LNCAP (cell line): ENCODE data around the gene NSF.
"Not testable (repeated sequence)": the region's sequence is repeated elsewhere in the genome, so short reads cannot be mapped to it uniquely, and the experiment has no call there.

Source experiments
- TF ChIP-seq, protein P1 (sequence below): fragments of 450-650 bp; IDR thresholded peaks from 2 replicates; pipeline ENCODE4 v1.5.1; 2017; ENCODE audit warnings: mild to moderate bottlenecking

Gene NSF

DNA sequence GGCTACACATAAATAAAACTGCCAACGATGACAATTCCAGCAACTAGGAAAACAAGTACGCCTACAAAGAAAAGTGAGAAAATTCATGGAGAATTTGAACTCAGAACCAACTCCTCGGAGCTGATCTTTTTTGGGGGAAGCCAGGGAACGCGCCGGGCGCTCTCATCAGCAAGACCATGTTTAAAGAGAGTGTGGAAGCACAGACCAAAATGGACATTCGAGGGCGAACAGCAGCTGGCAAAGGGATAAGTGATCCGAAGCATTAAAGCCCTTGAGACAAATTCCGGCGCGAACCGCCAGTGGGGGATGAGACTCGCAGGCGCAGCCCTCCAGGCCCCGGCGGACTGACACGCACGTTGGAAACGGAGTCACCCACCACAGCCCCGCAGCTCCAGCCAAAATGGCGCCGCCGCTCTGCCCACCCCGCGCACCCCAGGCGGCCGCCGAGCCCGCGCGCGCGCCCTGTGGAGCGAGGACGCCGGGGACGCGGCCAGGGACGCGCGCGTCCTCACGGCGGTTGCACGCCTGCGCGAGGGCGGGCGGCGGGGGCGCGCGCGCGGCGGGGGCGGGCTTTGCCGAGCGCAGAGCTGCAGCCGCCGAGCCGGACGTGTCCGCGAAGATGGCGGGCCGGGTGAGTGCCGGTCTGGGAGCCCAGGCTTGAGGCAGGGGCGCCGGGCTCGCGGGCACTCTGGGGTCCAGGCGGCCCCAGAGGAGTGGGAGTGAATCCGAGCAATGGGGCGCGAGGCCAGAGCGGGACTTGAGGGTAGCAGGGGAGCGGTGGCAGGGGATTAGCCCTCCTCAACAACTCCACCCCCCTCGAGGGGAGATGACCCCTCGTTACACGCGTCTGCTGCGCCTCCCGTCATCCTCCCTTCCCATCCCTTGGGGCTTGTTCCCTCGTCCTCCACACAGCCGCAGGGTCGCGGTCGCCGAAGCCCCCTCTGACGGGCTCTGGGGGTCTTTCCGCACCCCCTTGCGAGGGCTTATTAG lies at the start of gene NSF:
Gene NSF (plus strand): TSS at position 513 of the 990 bp plus-strand sequence. CDS start 107 bp downstream, at position 620.
- TF ChIP-seq, protein P1, sequence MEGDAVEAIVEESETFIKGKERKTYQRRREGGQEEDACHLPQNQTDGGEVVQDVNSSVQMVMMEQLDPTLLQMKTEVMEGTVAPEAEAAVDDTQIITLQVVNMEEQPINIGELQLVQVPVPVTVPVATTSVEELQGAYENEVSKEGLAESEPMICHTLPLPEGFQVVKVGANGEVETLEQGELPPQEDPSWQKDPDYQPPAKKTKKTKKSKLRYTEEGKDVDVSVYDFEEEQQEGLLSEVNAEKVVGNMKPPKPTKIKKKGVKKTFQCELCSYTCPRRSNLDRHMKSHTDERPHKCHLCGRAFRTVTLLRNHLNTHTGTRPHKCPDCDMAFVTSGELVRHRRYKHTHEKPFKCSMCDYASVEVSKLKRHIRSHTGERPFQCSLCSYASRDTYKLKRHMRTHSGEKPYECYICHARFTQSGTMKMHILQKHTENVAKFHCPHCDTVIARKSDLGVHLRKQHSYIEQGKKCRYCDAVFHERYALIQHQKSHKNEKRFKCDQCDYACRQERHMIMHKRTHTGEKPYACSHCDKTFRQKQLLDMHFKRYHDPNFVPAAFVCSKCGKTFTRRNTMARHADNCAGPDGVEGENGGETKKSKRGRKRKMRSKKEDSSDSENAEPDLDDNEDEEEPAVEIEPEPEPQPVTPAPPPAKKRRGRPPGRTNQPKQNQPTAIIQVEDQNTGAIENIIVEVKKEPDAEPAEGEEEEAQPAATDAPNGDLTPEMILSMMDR: not testable (repeated sequence)

DNA sequence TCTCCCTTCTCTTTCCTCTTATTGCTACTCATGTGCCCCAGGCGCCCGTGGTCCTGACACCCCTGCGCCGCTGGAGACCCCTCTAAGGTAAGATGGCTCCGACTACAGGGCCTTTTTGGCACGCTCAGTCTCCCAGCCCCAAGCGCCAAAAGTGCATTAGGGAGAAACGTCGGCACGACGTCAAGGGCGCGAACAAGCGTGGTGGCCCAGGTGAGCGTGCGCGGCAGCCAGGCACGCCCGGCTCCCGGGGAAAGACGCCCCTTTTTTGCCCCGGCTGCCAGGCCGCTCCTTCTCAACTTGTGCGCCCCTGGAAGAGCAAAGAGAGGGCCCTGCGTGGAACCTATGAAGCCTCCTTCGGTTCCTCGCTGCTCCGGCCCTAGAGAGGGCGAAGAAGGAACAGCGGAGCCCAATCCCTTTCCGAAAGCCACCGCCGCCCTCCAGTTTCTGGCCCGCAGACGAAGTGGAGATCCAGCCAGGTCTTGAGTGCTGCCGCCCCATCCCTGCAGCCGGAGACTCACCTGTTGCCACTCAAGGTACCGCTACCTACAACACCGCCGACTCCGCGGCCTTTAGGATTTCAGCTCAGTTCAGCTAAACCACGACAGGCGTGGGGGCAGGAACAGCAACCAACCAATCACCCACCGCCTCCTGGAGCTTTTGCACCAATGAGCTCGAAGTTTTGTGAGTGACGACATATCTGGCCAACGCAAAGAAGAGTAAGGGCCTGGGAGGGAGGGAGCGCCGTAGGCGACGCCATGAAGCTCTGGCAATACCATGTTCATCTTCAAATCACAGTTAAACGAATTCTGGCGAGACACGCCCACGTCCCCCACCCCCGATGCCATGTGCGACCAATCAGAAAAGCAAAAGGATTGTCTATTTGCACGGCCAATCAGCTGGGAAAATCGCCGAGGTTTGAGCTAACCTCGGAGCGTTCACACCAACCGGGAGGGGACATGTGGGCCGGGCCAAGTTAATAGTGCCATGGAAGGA lies 11.1 kb upstream of the NSF start, which contains the start of gene ARL17A:
Gene ARL17A (minus strand): TSS at position 609 of the 993 bp plus-strand sequence. CDS start 3,369 bp downstream, outside the sequence.
- TF ChIP-seq, protein P1: not testable (repeated sequence)

GRCh38 chr17:46717999-46718398 lies 127.5 kb downstream of the NSF start:
- TF ChIP-seq, protein P1: no peak

GRCh38 chr17:46719891-46720290 lies 129.4 kb downstream of the NSF start:
- TF ChIP-seq, protein P1: no peak

- TF ChIP-seq, protein P1: no peak
Measured at GRCh38 chr17:46720408-46720807, 129.9 kb downstream of the NSF start.

GRCh38 chr17:46722662-46723285 lies 132.3 kb downstream of the NSF start:
- TF ChIP-seq, protein P1: no peak
